Endothelial cell of umbilical vein (primary cell): ENCODE results near the gene TMEM209. TPM values are rescaled to one million over a fixed set of nuclear protein-coding genes. Genes with fewer than 3 reads are reported as not detected.

ENCODE experiments used
- BruUV-seq: library from RNA; stranded (reverse); fragments of 400-500 nt; replicated peaks from 2 replicates; lab custom pipeline; 2021; lab: Mats Ljungman, UMichigan
- CTCF ChIA-PET: fragments of 300-600, 350-600 bp; sonication (Branson Sonifier 250); formaldehyde crosslinking; loops from one replicate; lab custom pipeline; 2021; ENCODE audit warnings: antibody characterized with exemption, inconsistent platforms; lab: Charles Lee
- POLR2A ChIA-PET: fragments of 300-600, 350-600 bp; sonication (Branson Sonifier 250); formaldehyde crosslinking; loops from one replicate; lab custom pipeline; 2021; ENCODE audit warnings: antibody characterized with exemption, inconsistent platforms; lab: Charles Lee
- DNase-seq: peaks from one replicate; pipeline ENCODE4 v3.0.0-alpha.2; 2011; ENCODE audit warnings: low read depth, low spot score
- FAIRE-seq: peaks from 2 replicates; lab custom pipeline; 2011; peaks lifted over from hg19 to GRCh38; lab: Jason Lieb, UNC
- H2AFZ ChIP-seq: 2 replicates; pipeline ENCODE4 v1.6.0; 2012; ENCODE audit warnings: low read depth, low read length, control low read depth, inconsistent platforms
- H3K27ac ChIP-seq: 2 replicates; pipeline ENCODE4 v1.5.1; 2011; ENCODE audit warnings: low read depth, mild to moderate bottlenecking, control low read depth, low read length, moderate library complexity; ENCODE audit not compliant: insufficient read depth
- H3K27me3 ChIP-seq, 2 experiments: 2 replicates each; pipeline versions ENCODE4 v1.6.0 to v1.6.1; 2011; ENCODE audit warnings: low read length in 2 of 2, mixed read lengths in 1 of 2; ENCODE audit not compliant: control insufficient read depth in 2 of 2, insufficient read depth in 2 of 2
- H3K36me3 ChIP-seq, 2 experiments: 2 replicates in 1 of 2; 3 replicates in 1 of 2; pipeline ENCODE4 v1.5.1; 2011; ENCODE audit warnings: low read length in 2 of 2, mild to moderate bottlenecking in 1 of 2, moderate library complexity in 1 of 2; ENCODE audit not compliant: control insufficient read depth in 2 of 2, insufficient read depth in 2 of 2; ENCODE audit errors: extremely low read depth in 1 of 2
- H3K4me1 ChIP-seq: 3 replicates; pipeline ENCODE4 v1.5.1; 2011; ENCODE audit warnings: mild to moderate bottlenecking, low read length; ENCODE audit not compliant: control insufficient read depth, insufficient read depth; ENCODE audit errors: extremely low read depth
- H3K4me2 ChIP-seq: 2 replicates; pipeline ENCODE4 v1.6.1; 2011; ENCODE audit warnings: low read length, control low read depth, mixed read lengths; ENCODE audit not compliant: insufficient read depth
- H3K4me3 ChIP-seq, 3 experiments: fragments of 200-600 bp in 1 of 3; sonication (generic), shearing (Covaris generic) in 1 of 3; replicated peaks in 1 of 3; 2 replicates each; pipeline ENCODE4 v1.5.1; 2011 to 2016; ENCODE audit warnings: control low read depth in 3 of 3, low read length in 3 of 3, mild to moderate bottlenecking in 2 of 3, inconsistent platforms in 1 of 3, low read depth in 1 of 3, moderate library complexity in 1 of 3; ENCODE audit not compliant: insufficient read depth in 1 of 3
- H3K79me2 ChIP-seq: 2 replicates; pipeline ENCODE4 v1.6.0; 2012; ENCODE audit warnings: low read length, inconsistent platforms; ENCODE audit not compliant: control insufficient read depth, insufficient read depth
- H3K9ac ChIP-seq: replicated peaks from 2 replicates; pipeline ENCODE3; 2011; ENCODE audit warnings: low read length, control low read depth; ENCODE audit not compliant: insufficient read depth; ENCODE audit errors: extremely low read depth
- H3K9me1 ChIP-seq: replicated peaks from 3 replicates; pipeline ENCODE4 v1.6.0; 2011; ENCODE audit warnings: mild to moderate bottlenecking, low read length; ENCODE audit not compliant: control insufficient read depth, insufficient read depth; ENCODE audit errors: extremely low read depth
- H3K9me3 ChIP-seq: replicated peaks from 2 replicates; pipeline ENCODE4 v1.5.1; 2012; ENCODE audit warnings: low read length, inconsistent platforms; ENCODE audit not compliant: control insufficient read depth, insufficient read depth
- H4K20me1 ChIP-seq: replicated peaks from 2 replicates; pipeline ENCODE3; 2011; ENCODE audit warnings: mild to moderate bottlenecking, low read length; ENCODE audit not compliant: control insufficient read depth, insufficient read depth; ENCODE audit errors: extremely low read depth
- EZH2 ChIP-seq: IDR thresholded peaks from 2 replicates; pipeline ENCODE4 v1.6.1; 2012; ENCODE audit warnings: borderline replicate concordance, low read depth, mild to moderate bottlenecking, moderate library complexity, low read length, inconsistent platforms; ENCODE audit not compliant: severe bottlenecking
- FOS ChIP-seq: IDR thresholded peaks from 2 replicates; pipeline ENCODE4 v1.6.1; 2011; ENCODE audit warnings: mild to moderate bottlenecking, low read length, moderate library complexity, borderline replicate concordance; ENCODE audit not compliant: insufficient read depth
- GATA2 ChIP-seq: IDR thresholded peaks from 2 replicates; pipeline ENCODE4 v1.7.0; 2011; ENCODE audit warnings: low read depth, mild to moderate bottlenecking, moderate library complexity, mixed read lengths, low read length; ENCODE audit not compliant: insufficient read length, insufficient read depth
- JUN ChIP-seq: IDR thresholded peaks from 2 replicates; pipeline ENCODE4 v1.6.1; 2011; ENCODE audit warnings: borderline replicate concordance, low read depth; ENCODE audit not compliant: insufficient read length, insufficient read depth
- MYC ChIP-seq: IDR thresholded peaks from one replicate; pipeline ENCODE4 v1.6.1; 2011; ENCODE audit warnings: mild to moderate bottlenecking, low read depth, low read length
- POLR2A ChIP-seq: IDR thresholded peaks from 2 replicates; pipeline ENCODE4 v1.6.1; 2012; ENCODE audit warnings: low read depth, mild to moderate bottlenecking, control low read depth, low read length
- POLR2AphosphoS5 ChIP-seq: IDR thresholded peaks from 2 replicates; pipeline ENCODE4 v1.6.1; 2012; ENCODE audit warnings: low read depth, mild to moderate bottlenecking, control low read depth, low read length, moderate library complexity; ENCODE audit not compliant: insufficient read depth
- dilution Hi-C: fragments of 300-500 bp; cut with MboI; formaldehyde crosslinking; loops from one replicate; pipeline ENCODE4 v1.15.0; 2019; ENCODE audit warnings: low sequenced_read_pairs; ENCODE audit not compliant: extremely low pct_ligation_motif_present
- intact Hi-C: fragments of 100-400 bp; cut with micrococcal nuclease; formaldehyde crosslinking; loops from one replicate; pipeline ENCODE4 v1.10.0; 2022
- polyA plus RNA-seq, 4 experiments: library from polyadenylated mRNA; depleted of rRNA in 3 of 4; stranded (reverse) in 3 of 4; unstranded in 1 of 4; fragments of >200 nt; gene quantifications; 2 replicates each; pipeline versions ENCODE4 v1.2.1 to v1.2.3, GENCODE V29; 2011 to 2012; ENCODE audit warnings: missing spikeins in 1 of 4
- total RNA-seq: library from RNA; stranded (reverse); gene quantifications from 2 replicates; pipeline ENCODE4 v1.2.3, GENCODE V29; 2021
- TF ChIP-seq, protein P1 (sequence below): IDR thresholded peaks from 2 replicates; pipeline ENCODE4 v1.6.1; 2011; ENCODE audit not compliant: insufficient read depth, insufficient read length
- TF ChIP-seq, protein P2 (sequence below), 2 donors: IDR thresholded peaks; 1 replicate in 1 of 2; 2 replicates in 1 of 2; pipeline ENCODE4 v1.5.1; 2011; ENCODE audit warnings: low read length in 2 of 2, mild to moderate bottlenecking in 2 of 2, moderate library complexity in 2 of 2, control low read depth in 1 of 2, inconsistent platforms in 1 of 2, low read depth in 1 of 2; ENCODE audit not compliant: insufficient read depth in 1 of 2; ENCODE audit errors: extremely low read depth in 1 of 2

Gene TMEM209
- total and polyA plus RNA-seq, 2 donors (not counting 3 experiments of a cell fraction or from before 2014, with no cell fraction given) = 13.0 to 16.6 TPM

DNA sequence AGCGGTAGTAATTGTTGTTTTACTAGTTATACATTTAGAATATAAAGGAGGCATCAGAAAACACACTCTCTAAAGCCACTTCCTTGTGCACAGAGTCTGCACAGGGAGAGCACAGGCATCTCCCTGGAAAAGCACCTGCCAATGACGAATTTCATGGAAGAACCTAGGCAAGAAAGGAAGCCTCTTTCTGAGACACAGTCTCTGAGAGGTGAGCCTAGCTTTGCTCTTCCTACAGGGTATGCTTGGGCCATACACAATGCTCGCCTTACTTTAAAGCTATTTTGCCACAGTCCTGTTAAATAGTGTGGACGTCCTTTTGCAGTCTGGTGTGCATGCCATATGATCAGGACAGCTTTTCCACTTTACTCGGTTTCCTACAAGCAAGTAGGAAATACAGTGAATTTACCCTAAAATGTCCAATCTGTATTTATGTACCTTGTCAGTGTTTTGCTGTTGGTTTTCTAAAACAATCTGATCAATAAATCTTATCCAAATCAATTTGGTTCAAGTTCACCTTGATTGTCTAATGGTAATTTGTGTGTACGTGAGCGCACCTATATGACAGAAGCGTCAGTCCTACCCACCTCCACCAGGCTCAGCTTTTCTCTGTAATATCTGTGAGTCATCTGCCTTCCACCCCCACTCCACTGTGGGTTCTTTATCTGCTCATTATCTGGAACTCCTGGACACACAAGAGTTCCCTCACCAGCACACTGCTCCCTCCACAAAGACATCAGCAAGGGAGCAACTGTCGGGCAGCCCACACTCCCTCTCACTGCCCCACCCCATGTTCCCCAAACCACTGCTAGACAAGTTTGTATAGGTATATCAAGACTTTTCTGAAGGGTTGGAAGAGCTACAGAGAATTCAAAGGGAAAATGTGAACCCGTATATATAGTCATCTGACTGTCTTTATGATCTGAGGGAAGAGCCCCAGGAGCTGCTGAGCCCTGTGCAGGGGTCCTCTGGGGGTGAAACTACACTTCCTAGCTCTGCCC, 69.7 kb downstream of the TMEM209 start:
- intact Hi-C loops = no loop called here
- CTCF ChIA-PET = interaction anchor here (1.8 kb wide), 2 partner anchors 63 kb away, joined by 5 to 6 read pairs; no protein-coding TSS in a partner anchor
- Histone ChIP-seq H4K20me1 (no peaks in the 10 kb centered on the region), H3K27me3 (no peaks in the 10 kb centered on the region), H3K9me1 (no peaks in the 10 kb centered on the region), H2AFZ (no peak overlapping the region), H3K27ac (no peak overlapping the region), H3K9ac (no peak overlapping the region), H3K79me2 (no peaks in the 10 kb centered on the region), H3K4me2 (no peak overlapping the region), H3K9me3 (no peaks in the 10 kb centered on the region), H3K4me1 (no peaks in the 10 kb centered on the region), H3K4me3 (no peak overlapping the region), H3K36me3 (peaks cover 5 to 6% of the 10 kb centered on the region in 2 experiments)
- dilution Hi-C loops = no loop called here
- POLR2A ChIA-PET = no interaction called here
- TF ChIP-seq JUN (no peak), FOS (no peak), EZH2 (no peak), GATA2 (no peak), POLR2A (no peak), POLR2AphosphoS5 (no peak), MYC (no peak)
- TF ChIP-seq, protein P1, sequence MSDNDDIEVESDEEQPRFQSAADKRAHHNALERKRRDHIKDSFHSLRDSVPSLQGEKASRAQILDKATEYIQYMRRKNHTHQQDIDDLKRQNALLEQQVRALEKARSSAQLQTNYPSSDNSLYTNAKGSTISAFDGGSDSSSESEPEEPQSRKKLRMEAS = no peak
- TF ChIP-seq, protein P2, sequence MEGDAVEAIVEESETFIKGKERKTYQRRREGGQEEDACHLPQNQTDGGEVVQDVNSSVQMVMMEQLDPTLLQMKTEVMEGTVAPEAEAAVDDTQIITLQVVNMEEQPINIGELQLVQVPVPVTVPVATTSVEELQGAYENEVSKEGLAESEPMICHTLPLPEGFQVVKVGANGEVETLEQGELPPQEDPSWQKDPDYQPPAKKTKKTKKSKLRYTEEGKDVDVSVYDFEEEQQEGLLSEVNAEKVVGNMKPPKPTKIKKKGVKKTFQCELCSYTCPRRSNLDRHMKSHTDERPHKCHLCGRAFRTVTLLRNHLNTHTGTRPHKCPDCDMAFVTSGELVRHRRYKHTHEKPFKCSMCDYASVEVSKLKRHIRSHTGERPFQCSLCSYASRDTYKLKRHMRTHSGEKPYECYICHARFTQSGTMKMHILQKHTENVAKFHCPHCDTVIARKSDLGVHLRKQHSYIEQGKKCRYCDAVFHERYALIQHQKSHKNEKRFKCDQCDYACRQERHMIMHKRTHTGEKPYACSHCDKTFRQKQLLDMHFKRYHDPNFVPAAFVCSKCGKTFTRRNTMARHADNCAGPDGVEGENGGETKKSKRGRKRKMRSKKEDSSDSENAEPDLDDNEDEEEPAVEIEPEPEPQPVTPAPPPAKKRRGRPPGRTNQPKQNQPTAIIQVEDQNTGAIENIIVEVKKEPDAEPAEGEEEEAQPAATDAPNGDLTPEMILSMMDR (IDR thresholded peaks at IDR 0.05; ENCODE audit: extremely low read depth in 1 of 2, insufficient read depth in 1 of 2, low read depth in 1 of 2, low read length in 2 of 2) = no peak
- no TSS peak for BruUV-seq
- DNase-seq (no peak), FAIRE-seq (no peak)
